Fibroblast of lung (primary cell): ENCODE data around the gene PDZD2.

ENCODE experiments used
- CTCF ChIP-seq, 2 donors: IDR thresholded peaks in 1 of 2; conservative IDR thresholded peaks in 1 of 2; 1 replicate in 1 of 2; 2 replicates in 1 of 2; pipeline ENCODE4 v1.5.1; 2011 to 2012; ENCODE audit warnings: low read length in 2 of 2, control low read depth in 1 of 2, inconsistent platforms in 1 of 2, low read depth in 1 of 2, mild to moderate bottlenecking in 1 of 2
- EZH2 ChIP-seq: IDR thresholded peaks from 2 replicates; pipeline ENCODE4 v1.5.1; 2012; ENCODE audit warnings: low read length, control low read depth, mild to moderate bottlenecking; ENCODE audit errors: missing control alignments

DNA sequence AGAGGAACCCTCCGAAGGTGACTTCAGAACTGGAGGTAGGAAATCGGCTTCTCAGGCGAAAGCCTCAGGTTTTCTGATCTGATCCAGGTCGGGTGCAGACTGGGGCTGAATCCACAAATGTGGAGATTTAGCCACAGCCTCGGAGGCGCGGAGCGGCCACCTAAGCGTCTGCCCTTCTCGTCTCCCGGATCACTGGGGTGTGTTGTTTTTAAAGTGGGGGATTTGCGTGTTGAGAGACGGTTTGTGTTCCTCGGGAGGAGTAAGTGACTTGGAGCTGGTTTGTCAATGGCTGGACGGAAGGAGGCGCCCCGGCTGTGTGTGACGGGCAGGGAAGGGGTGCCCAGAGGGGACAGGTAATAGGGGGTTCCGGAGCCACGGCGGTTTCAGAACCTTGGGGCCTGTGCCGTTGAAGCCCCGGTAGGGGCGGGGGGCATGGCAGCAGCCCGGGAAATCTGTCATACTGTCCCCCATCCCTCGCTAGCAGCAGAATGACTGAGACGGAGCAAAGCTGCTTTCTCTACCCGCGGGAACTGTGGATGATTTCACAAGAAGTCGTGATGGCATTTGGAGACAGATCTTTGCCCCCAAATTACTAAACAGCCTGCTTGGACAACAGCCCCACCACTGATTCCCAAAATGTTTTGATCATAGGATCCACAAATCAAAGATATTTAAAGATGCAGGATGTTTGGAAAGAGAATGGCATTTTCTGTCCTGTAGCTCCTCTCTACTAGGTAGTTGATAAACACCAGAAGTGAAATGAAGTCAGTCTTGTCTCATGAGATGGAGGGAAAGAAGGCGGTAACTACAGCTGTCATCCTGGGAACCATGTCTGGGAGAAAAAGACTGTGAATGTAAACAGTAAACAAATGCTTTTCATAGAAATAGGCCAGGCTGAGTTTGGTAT is 216.5 kb downstream of the PDZD2 start:
- peak in 1 of 2 donors; percentile 26 for TF ChIP-seq CTCF (conservative IDR thresholded peaks at IDR 0.05 in 1 of 2, IDR thresholded peaks at IDR 0.05 in 1 of 2; ENCODE audit: low read depth in 1 of 2, low read length in 2 of 2)
- TF ChIP-seq EZH2: no peak
